ENCODE data around the gene COA7. TPM values are rescaled to one million over a fixed set of nuclear protein-coding genes. Genes with fewer than 3 reads are reported as not detected.

Gene COA7
- total and polyA plus RNA-seq, 11 donors, result 6.4 to 19.5 (median 16.3) TPM

- TF ChIP-seq CTCF (IDR thresholded peaks at IDR 0.05) (no peak), POLR2A (IDR thresholded peaks at IDR 0.05) (no peak)
- intact Hi-C loops (cut with DNase I), result no loop called here
- no peak for DNase-seq
These were observed 32.9 kb downstream of the COA7 start for GRCh38 chr1:52665006-52665941.

GRCh38 chr1:52663716-52664115, 34.4 kb downstream of the COA7 start:
- Histone ChIP-seq H3K4me3 (no peak overlapping the region), H3K9me3 (no peaks in the 10 kb centered on the region), H3K4me1 (no peaks in the 10 kb centered on the region), H3K36me3 (no peaks in the 10 kb centered on the region), H3K27ac (no peak overlapping the region), H3K27me3 (no peaks in the 10 kb centered on the region)
- ATAC-seq (no peak), DNase-seq (no peak)
- TF ChIP-seq CTCF (IDR thresholded peaks at IDR 0.05) (no peak), POLR2A (IDR thresholded peaks at IDR 0.05) (no peak)
- WGBS, 4 donors, result 91 to 93% (median 92%) methylated on average over 5 of the region's 5 CpGs
- intact Hi-C loops (cut with DNase I), result no loop called here

More at GRCh38 chr1:52665006-52665941, 32.9 kb downstream of the COA7 start:
- Histone ChIP-seq H3K36me3 (no peaks in the 10 kb centered on the region), H3K9me3 (no peaks in the 10 kb centered on the region), H3K4me3 (no peak overlapping the region), H3K27ac (no peak overlapping the region), H3K4me1 (no peaks in the 10 kb centered on the region), H3K27me3 (no peaks in the 10 kb centered on the region)
- ATAC-seq, result no peak
- WGBS, 4 donors, result 81 to 84% (median 82%) methylated on average over 8 of the region's 8 CpGs

GRCh38 chr1:52662645-52663313, 35.4 kb downstream of the COA7 start:
- Histone ChIP-seq H3K27me3 (no peaks in the 10 kb centered on the region), H3K27ac (no peak overlapping the region), H3K4me1 (no peaks in the 10 kb centered on the region), H3K36me3 (no peaks in the 10 kb centered on the region), H3K9me3 (no peaks in the 10 kb centered on the region), H3K4me3 (no peak overlapping the region)
- ATAC-seq (no peak), DNase-seq (no peak)
- intact Hi-C loops (cut with DNase I), result no loop called here
- 38 to 50% (median 49%) methylated on average over 13 of the region's 13 CpGs for WGBS, 4 donors
- TF ChIP-seq POLR2A (IDR thresholded peaks at IDR 0.05), result no peak

- Histone ChIP-seq H3K9me3 (no peaks in the 10 kb centered on the region), H3K36me3 (no peaks in the 10 kb centered on the region), H3K27ac (no peak overlapping the region), H3K4me1 (no peaks in the 10 kb centered on the region), H3K4me3 (no peak overlapping the region), H3K27me3 (no peaks in the 10 kb centered on the region)
- 53 to 75% (median 56%) methylated on average over 3 of the region's 3 CpGs for WGBS, 4 donors
- intact Hi-C loops (cut with DNase I), result no loop called here
- ATAC-seq, result no peak
- TF ChIP-seq POLR2A (IDR thresholded peaks at IDR 0.05) (no peak), CTCF (IDR thresholded peaks at IDR 0.05) (no peak)
- no peak for DNase-seq
These were observed 37.3 kb downstream of the COA7 start for GRCh38 chr1:52660807-52661206.

Measured in heart left ventricle (tissue), 16 donors.